Smooth muscle cell (in vitro differentiated cells): ENCODE data around the gene DUSP22. TPM values are rescaled to one million over a fixed set of nuclear protein-coding genes. Genes with fewer than 3 reads are reported as not detected.

ENCODE experiments used
- DNase-seq: peaks from one replicate; lab custom pipeline; 2025; ENCODE audit not compliant: unreplicated experiment; lab: John Stamatoyannopoulos, UW
- H2AFZ ChIP-seq: fragments of 200-600 bp; sonication (generic); 2 replicates; pipeline ENCODE4 v1.6.0; 2016; ENCODE audit warnings: antibody characterized with exemption, low read depth, mild to moderate bottlenecking
- H3F3A ChIP-seq: fragments of 200-600 bp; sonication (generic); 2 replicates; pipeline ENCODE4 v1.6.0; 2017; ENCODE audit warnings: antibody characterized with exemption, low read depth
- H3K27ac ChIP-seq: fragments of 200-600 bp; sonication (generic); 2 replicates; pipeline ENCODE4 v1.5.1; 2016; ENCODE audit warnings: low read depth, mild to moderate bottlenecking
- H3K27me3 ChIP-seq: fragments of 200-600 bp; sonication (generic); 2 replicates; pipeline ENCODE4 v1.6.1; 2016; ENCODE audit warnings: low read depth, mild to moderate bottlenecking
- H3K36me3 ChIP-seq: fragments of 200-600 bp; sonication (generic); 2 replicates; pipeline ENCODE4 v1.5.1; 2016; ENCODE audit warnings: low read depth
- H3K4me1 ChIP-seq: fragments of 200-600 bp; sonication (generic); 2 replicates; pipeline ENCODE4 v1.5.1; 2016; ENCODE audit warnings: low read depth
- H3K4me2 ChIP-seq: fragments of 200-600 bp; sonication (generic); 2 replicates; pipeline ENCODE4 v1.6.0; 2016; ENCODE audit warnings: mild to moderate bottlenecking
- H3K4me3 ChIP-seq: fragments of 200-600 bp; sonication (generic); 2 replicates; pipeline ENCODE4 v1.5.1; 2016; ENCODE audit warnings: mild to moderate bottlenecking
- H3K79me2 ChIP-seq: fragments of 200-600 bp; sonication (generic); 2 replicates; pipeline ENCODE4 v1.6.0; 2016; ENCODE audit warnings: low read depth, mild to moderate bottlenecking
- H3K9ac ChIP-seq: fragments of 200-600 bp; sonication (generic); 2 replicates; pipeline ENCODE4 v1.6.0; 2016; ENCODE audit warnings: low read depth
- H3K9me3 ChIP-seq: fragments of 200-600 bp; sonication (generic); replicated peaks from 2 replicates; pipeline ENCODE4 v1.5.1; 2016; ENCODE audit warnings: low read depth
- H4K20me1 ChIP-seq: fragments of 200-600 bp; sonication (generic); 2 replicates; pipeline ENCODE4 v1.6.0; 2016; ENCODE audit warnings: low read depth
- WGBS: methylation state at CpG from one replicate; pipeline ENCODE4 v1.1.7; 2016; ENCODE audit warnings: low lambda C conversion rate; 5-methylcytosine and 5-hydroxymethylcytosine counted together
- polyA plus RNA-seq: library from polyadenylated mRNA; unstranded; fragments of >200 nt; fragmentation: Nextera tagmentation; extraction: Ambion mirVana; gene quantifications from 2 replicates; pipeline ENCODE4 v1.2.1, GENCODE V29; 2016
- total RNA-seq: library from RNA; depleted of rRNA; stranded (reverse); fragments of >200 nt; gene quantifications from 2 replicates; pipeline ENCODE4 v1.2.3, GENCODE V29; 2014
- TF ChIP-seq, protein P1 (sequence below): fragments of 200-600 bp; sonication (generic); IDR thresholded peaks from 2 replicates; pipeline ENCODE4 v1.5.1; 2017; ENCODE audit warnings: borderline replicate concordance, mild to moderate bottlenecking, antibody characterized with exemption; ENCODE audit not compliant: insufficient read depth, poor library complexity, severe bottlenecking

The DUSP22 gene
- total and polyA plus RNA-seq, 2 experiments from 2014 or later: 16.3 to 19.1 TPM

DNA sequence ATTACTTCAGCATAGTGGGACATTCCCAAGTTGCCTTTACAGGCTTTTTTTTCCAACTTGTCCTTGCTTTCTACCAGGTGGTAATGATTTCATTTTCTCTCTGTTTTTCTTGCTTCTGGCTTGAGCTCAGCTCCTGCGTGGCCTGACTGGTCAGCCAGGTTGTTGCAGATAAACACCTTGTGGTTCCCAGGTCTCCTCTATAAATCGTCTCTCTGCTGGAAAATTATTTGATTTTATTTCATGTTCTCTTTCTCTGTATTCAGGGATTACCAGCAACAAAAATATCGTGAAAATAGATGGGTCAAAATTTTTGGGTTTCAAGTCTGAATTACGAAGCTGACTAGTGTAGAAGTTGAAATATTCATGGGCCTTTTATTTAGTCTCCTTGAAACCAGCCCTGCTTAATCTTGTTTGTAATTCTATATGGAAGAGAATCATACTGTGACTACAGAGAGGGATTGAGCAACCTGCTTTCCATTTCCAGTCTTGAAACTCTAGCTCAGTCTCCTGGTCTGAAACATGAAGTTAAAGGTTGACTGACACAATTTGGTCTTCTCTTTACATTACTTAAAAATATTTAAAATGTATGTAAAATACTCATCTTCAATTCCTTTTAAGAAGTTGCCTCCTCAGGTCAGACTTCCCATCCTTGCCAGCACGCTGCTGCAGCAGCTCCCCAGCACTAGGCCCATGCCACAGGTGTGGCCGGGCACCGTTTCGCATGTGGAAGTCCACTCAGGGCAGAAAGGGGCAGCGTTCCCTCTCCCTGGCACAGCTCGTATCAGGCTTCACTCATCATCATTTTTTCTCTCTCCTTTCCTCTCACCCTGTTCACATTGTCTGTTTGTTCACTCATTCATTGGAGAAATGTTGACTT is 7.1 kb downstream of the DUSP22 start:
- H3K4me2 ChIP-seq: no peak overlapping the region
- H3K9me3 ChIP-seq: no peaks in the 10 kb centered on the region
- no peaks in the 10 kb centered on the region for H3K27me3 ChIP-seq
- no peak overlapping the region for H3K4me3 ChIP-seq
- no peak overlapping the region for H3K27ac ChIP-seq
- no peaks in the 10 kb centered on the region for H3K4me1 ChIP-seq
- 69% methylated on average over 10 of the region's 10 CpGs for WGBS
- no peak overlapping the region for H3K9ac ChIP-seq
- H2AFZ ChIP-seq: no peak overlapping the region
- H3K79me2 ChIP-seq: peaks cover 7% of the 10 kb centered on the region
- H3F3A ChIP-seq: no peaks in the 10 kb centered on the region
- no peak for DNase-seq
- TF ChIP-seq, protein P1, sequence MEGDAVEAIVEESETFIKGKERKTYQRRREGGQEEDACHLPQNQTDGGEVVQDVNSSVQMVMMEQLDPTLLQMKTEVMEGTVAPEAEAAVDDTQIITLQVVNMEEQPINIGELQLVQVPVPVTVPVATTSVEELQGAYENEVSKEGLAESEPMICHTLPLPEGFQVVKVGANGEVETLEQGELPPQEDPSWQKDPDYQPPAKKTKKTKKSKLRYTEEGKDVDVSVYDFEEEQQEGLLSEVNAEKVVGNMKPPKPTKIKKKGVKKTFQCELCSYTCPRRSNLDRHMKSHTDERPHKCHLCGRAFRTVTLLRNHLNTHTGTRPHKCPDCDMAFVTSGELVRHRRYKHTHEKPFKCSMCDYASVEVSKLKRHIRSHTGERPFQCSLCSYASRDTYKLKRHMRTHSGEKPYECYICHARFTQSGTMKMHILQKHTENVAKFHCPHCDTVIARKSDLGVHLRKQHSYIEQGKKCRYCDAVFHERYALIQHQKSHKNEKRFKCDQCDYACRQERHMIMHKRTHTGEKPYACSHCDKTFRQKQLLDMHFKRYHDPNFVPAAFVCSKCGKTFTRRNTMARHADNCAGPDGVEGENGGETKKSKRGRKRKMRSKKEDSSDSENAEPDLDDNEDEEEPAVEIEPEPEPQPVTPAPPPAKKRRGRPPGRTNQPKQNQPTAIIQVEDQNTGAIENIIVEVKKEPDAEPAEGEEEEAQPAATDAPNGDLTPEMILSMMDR: no peak
- H3K36me3 ChIP-seq: no peaks in the 10 kb centered on the region
- H4K20me1 ChIP-seq: peaks cover 63% of the 10 kb centered on the region

DNA sequence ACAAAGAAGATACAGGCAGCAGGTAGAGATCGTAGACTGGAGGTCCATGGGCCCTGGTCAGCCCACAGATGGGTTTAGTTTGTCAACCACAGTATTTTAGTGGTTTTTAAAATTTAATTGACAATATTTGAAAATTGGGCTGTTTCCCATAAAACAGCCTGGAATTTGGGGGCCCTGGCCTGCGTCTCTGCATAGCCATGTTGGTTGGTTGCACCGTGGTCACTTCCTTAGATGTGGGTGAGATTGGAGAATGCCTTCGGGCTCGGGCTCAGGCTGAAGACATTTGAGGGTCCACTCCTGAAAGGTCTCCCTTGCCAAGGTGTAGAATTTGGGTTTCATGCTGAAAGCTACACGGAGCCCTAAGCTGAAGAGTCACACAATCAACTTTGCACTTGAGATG is 7.7 kb downstream of the DUSP22 start:
- 85% methylated on average over 6 of the region's 6 CpGs for WGBS
- H4K20me1 ChIP-seq: peaks cover 63% of the 10 kb centered on the region
- H3K9me3 ChIP-seq: no peaks in the 10 kb centered on the region
- no peak overlapping the region for H3K27ac ChIP-seq
- no peak overlapping the region for H3K9ac ChIP-seq
- H3K4me1 ChIP-seq: no peaks in the 10 kb centered on the region
- no peak overlapping the region for H3K4me3 ChIP-seq
- peaks cover 4% of the 10 kb centered on the region for H3K79me2 ChIP-seq
- H3K4me2 ChIP-seq: no peak overlapping the region
- no peak for DNase-seq
- H3K36me3 ChIP-seq: no peaks in the 10 kb centered on the region
- no peaks in the 10 kb centered on the region for H3K27me3 ChIP-seq
- TF ChIP-seq, protein P1: no peak
- H2AFZ ChIP-seq: no peak overlapping the region
- no peaks in the 10 kb centered on the region for H3F3A ChIP-seq

DNA sequence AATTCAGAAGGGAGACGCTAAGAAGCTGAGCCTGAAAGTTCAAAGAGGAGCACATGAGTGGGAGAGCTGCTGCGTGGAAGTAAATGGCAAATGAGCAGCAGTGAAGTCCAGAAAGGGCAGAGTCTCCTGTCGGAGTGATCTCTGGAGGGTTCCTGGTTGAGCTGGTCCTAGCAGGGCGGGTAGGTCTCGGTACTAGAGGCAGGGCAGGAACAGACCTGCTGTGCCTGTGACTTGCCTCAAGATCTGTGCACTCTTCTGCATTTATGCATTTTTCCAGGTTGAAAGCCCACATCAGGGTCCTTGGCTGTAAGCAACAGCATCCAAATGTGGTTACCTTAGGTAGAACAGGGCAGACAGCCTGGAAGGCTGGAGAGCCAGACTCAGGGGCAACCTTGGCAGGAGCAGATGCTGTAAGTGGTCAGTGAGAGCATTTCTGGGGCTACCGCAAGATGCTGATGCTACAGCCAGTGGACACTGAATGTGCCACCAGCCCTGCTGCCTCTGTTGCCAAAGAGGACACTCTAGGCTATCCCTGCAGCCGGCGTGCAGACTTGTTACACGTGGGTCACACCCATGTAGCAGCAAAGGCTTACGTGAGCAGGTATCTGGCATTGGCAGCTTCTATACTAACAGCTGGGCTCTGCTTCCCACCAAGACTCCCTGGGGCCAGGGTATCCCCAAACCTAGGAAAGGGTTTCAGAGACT is 8.4 kb downstream of the DUSP22 start:
- TF ChIP-seq, protein P1: no peak
- Histone ChIP-seq H4K20me1 (peaks cover 63% of the 10 kb centered on the region), H3K36me3 (no peaks in the 10 kb centered on the region), H3K4me1 (no peaks in the 10 kb centered on the region), H3K9me3 (no peaks in the 10 kb centered on the region), H2AFZ (no peak overlapping the region), H3K4me3 (no peak overlapping the region), H3K27me3 (no peaks in the 10 kb centered on the region), H3K4me2 (no peak overlapping the region), H3K27ac (no peak overlapping the region), H3F3A (no peaks in the 10 kb centered on the region), H3K79me2 (peaks cover 4% of the 10 kb centered on the region), H3K9ac (no peak overlapping the region)
- WGBS: 81% methylated on average over 10 of the region's 10 CpGs
- no peak for DNase-seq
